Gastroesophageal sphincter (tissue), 4 donors: ENCODE measurements around the gene C3. TPM values are rescaled to one million over a fixed set of nuclear protein-coding genes. Genes with fewer than 3 reads are reported as not detected.

Experiments used
- ATAC-seq: fragments of 150-250 bp; one replicate; pipeline ENCODE4 v1.9.1; 2016; ENCODE audit warnings: mild to moderate bottlenecking, moderate library complexity
- H3K27ac ChIP-seq, 4 donors: fragments of 200-600 bp; sonication (generic) in 3 of 4; 1 replicate in 3 of 4; 2 replicates in 1 of 4; pipeline ENCODE4 v1.5.1; 2016 to 2019
- H3K27me3 ChIP-seq: fragments of 200-600 bp; sonication (generic); one replicate; pipeline ENCODE4 v1.5.1; 2019
- H3K36me3 ChIP-seq, 2 donors: fragments of 200-600 bp; sonication (generic); one replicate each; pipeline ENCODE4 v1.5.1; 2019; ENCODE audit warnings: control low read depth in 1 of 2
- H3K4me1 ChIP-seq, 3 donors: fragments of 200-600 bp; sonication (generic); 1 replicate in 2 of 3; 2 replicates in 1 of 3; pipeline ENCODE4 v1.5.1; 2016 to 2019; ENCODE audit warnings: control low read depth in 2 of 3
- H3K4me3 ChIP-seq, 2 donors: fragments of 200-600 bp; sonication (generic); one replicate each; pipeline ENCODE4 v1.5.1; 2019; ENCODE audit warnings: mild to moderate bottlenecking in 1 of 2, moderate library complexity in 1 of 2
- H3K9me3 ChIP-seq, 3 donors: fragments of 200-600 bp; sonication (generic); one replicate each; pipeline ENCODE4 v1.5.1; 2017 to 2019; ENCODE audit warnings: control low read depth in 2 of 3
- EP300 ChIP-seq: sonication (generic); formaldehyde crosslinking; IDR thresholded peaks from one replicate; pipeline ENCODE4 v1.6.1; 2017; ENCODE audit warnings: antibody characterized with exemption, mild to moderate bottlenecking
- POLR2A ChIP-seq, 2 donors: fragments of 450-650 bp; IDR thresholded peaks; one replicate each; pipeline ENCODE4 v1.6.1; 2017; ENCODE audit warnings: antibody characterized with exemption in 2 of 2, mild to moderate bottlenecking in 2 of 2, moderate library complexity in 1 of 2
- POLR2AphosphoS5 ChIP-seq: sonication (generic); formaldehyde crosslinking; IDR thresholded peaks from one replicate; pipeline ENCODE4 v1.6.1; 2017; ENCODE audit warnings: antibody characterized with exemption
- WGBS, 2 donors: methylation state at CpG; one replicate each; pipeline ENCODE4 v1.1.5; 2018; ENCODE audit warnings: low coverage in 1 of 2; 5-methylcytosine and 5-hydroxymethylcytosine counted together
- total RNA-seq, 4 donors: library from RNA; depleted of rRNA; stranded (reverse); fragments of >200 nt; gene quantifications; one replicate each; pipeline ENCODE4 v1.1.0, GENCODE V29; 2016
- TF ChIP-seq, protein P1 (sequence below), 4 experiments: fragments of 200-600 bp in 2 of 4; fragments of 450-650 bp in 2 of 4; sonication (generic) in 1 of 4; IDR thresholded peaks; one replicate each; pipeline ENCODE4 v1.5.1; 2017 to 2019; ENCODE audit warnings: antibody characterized with exemption in 4 of 4, mild to moderate bottlenecking in 2 of 4, moderate library complexity in 2 of 4

The C3 gene
- total RNA-seq, 4 donors from 2014 or later = 246 to 757 (median 594) TPM

DNA sequence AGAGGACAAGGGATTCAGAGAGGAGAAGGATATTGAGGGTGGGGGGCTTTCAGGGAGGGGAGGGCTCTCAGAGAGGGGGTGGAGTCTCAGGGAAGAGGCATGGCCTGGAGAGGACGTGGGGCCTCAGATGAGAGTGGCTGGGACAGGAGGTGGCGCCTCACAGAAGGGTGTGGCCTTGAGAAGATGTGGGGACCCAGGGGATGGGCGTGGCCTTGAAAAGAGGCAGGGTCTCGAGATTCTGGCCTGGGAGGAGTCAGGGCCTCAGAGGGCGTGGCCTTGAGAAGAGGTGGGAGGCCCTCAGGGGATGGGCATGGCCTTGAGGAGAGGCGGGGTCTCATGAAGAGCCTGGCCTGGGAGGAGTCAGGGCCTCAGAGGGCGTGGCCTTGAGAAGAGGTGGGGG lies 26.8 kb downstream of the C3 start:
- Histone ChIP-seq H3K9me3 (no peaks in the 10 kb centered on the region), H3K27ac (no peak overlapping the region), H3K4me1 (no peaks in the 10 kb centered on the region), H3K4me3 (no peak overlapping the region), H3K27me3 (peaks cover 50% of the 10 kb centered on the region), H3K36me3 (peaks cover 0 to 36% of the 10 kb centered on the region in 2 donors)
- WGBS, 2 donors = 75 to 79% methylated on average over 1 to 5 of the region's 7 CpGs
- ATAC-seq = no peak
- TF ChIP-seq POLR2AphosphoS5 = no peak
- no peak for TF ChIP-seq EP300
- no peak for TF ChIP-seq POLR2A (IDR thresholded peaks at IDR 0.05)
- TF ChIP-seq, protein P1, sequence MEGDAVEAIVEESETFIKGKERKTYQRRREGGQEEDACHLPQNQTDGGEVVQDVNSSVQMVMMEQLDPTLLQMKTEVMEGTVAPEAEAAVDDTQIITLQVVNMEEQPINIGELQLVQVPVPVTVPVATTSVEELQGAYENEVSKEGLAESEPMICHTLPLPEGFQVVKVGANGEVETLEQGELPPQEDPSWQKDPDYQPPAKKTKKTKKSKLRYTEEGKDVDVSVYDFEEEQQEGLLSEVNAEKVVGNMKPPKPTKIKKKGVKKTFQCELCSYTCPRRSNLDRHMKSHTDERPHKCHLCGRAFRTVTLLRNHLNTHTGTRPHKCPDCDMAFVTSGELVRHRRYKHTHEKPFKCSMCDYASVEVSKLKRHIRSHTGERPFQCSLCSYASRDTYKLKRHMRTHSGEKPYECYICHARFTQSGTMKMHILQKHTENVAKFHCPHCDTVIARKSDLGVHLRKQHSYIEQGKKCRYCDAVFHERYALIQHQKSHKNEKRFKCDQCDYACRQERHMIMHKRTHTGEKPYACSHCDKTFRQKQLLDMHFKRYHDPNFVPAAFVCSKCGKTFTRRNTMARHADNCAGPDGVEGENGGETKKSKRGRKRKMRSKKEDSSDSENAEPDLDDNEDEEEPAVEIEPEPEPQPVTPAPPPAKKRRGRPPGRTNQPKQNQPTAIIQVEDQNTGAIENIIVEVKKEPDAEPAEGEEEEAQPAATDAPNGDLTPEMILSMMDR (IDR thresholded peaks at IDR 0.05) = no peak

DNA sequence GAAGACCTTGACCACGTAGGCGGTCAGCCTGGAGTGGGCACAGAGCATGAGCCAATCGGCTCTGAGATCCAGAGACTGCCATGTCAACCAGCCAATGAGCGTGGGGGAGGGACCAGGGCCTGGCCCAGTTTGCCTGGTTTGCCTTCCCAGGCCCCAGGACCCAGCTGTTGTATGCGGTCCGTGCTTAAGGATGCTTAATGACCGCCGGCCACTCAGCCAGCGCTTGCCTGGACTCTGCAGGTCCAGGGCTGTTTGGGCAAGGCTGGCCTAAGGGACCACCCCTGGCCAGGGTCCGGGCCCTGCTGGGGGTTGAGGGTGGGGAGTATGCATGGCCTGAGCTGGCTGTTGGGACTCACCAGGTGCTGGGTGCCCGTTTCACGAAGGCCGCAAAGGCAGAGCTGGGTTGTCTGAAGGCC lies 27.4 kb downstream of the C3 start:
- H3K27me3 ChIP-seq = peaks cover 50% of the 10 kb centered on the region
- TF ChIP-seq, protein P1 (IDR thresholded peaks at IDR 0.05) = no peak
- no peak for TF ChIP-seq POLR2AphosphoS5
- TF ChIP-seq EP300 = no peak
- TF ChIP-seq POLR2A (IDR thresholded peaks at IDR 0.05) = no peak
- H3K36me3 ChIP-seq = peaks cover 0 to 36% of the 10 kb centered on the region in 2 donors
- no peak for ATAC-seq
- WGBS, 2 donors = 77% methylated on average over 7 of the region's 13 CpGs; no CpG with 5 or more reads in 1 of the 2 donors
- H3K4me1 ChIP-seq = no peaks in the 10 kb centered on the region
- H3K9me3 ChIP-seq = no peaks in the 10 kb centered on the region
- no peak overlapping the region for H3K4me3 ChIP-seq
- H3K27ac ChIP-seq = no peak overlapping the region

DNA sequence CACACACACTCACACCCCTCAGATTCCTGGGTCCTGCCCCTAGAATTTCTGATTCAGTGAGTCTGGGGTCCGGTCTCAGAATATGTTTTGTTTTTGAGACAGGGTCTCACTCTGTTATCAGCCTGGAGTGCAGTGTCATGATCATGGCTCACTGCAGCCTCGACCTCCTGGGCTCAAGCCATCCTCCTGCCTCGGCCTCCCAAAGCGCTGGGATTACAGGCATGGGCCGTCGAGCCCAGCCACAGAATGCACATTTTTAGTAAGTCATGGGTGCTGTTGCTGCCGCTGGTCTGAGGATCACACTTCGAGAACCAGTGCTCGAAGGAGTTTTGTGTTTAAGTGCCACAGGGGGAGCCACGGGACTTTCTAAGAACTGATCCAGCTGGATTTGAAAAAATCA lies 28.4 kb downstream of the C3 start:
- TF ChIP-seq EP300 (no peak), POLR2A (IDR thresholded peaks at IDR 0.05) (no peak), POLR2AphosphoS5 (no peak)
- TF ChIP-seq, protein P1 (IDR thresholded peaks at IDR 0.05) = no peak
- peaks cover 0 to 32% of the 10 kb centered on the region in 2 donors for H3K36me3 ChIP-seq
- no peak overlapping the region for H3K27ac ChIP-seq
- 90% methylated on average over 8 of the region's 10 CpGs; no CpG with 5 or more reads in 1 of the 2 donors for WGBS, 2 donors
- no peak for ATAC-seq
- H3K4me3 ChIP-seq = no peak overlapping the region
- no peaks in the 10 kb centered on the region for H3K4me1 ChIP-seq
- H3K9me3 ChIP-seq = no peaks in the 10 kb centered on the region
- peaks cover 44% of the 10 kb centered on the region for H3K27me3 ChIP-seq

DNA sequence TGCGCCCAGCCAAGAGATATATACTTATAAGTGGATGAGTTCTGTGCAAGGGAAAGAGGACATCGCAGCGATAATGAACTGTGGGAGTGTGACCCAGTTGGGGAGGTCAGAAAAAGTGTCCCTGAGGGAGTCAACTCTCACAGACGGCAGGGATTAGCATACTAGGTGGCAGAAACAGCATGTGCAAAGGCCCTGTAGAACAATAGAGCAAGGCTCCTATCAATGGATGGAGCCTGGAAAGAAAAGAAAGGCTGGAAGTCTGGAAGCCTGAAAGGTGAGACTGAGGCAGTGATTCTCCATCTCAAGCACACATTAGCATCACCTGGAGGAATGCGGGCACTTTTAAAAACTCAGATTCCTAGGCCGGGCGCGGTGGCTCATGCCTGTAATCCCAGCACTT lies 29.1 kb downstream of the C3 start:
- 85% methylated on average over 6 of the region's 8 CpGs; no CpG with 5 or more reads in 1 of the 2 donors for WGBS, 2 donors
- no peak for ATAC-seq

More for the DNA sequence above, 29.1 kb downstream of the C3 start:
- Histone ChIP-seq H3K36me3 (peaks cover 0 to 28% of the 10 kb centered on the region in 2 donors), H3K9me3 (no peaks in the 10 kb centered on the region), H3K4me1 (no peaks in the 10 kb centered on the region), H3K4me3 (no peak overlapping the region), H3K27me3 (peaks cover 37% of the 10 kb centered on the region), H3K27ac (no peak overlapping the region)
- TF ChIP-seq POLR2AphosphoS5 = no peak
- TF ChIP-seq EP300 = no peak
- TF ChIP-seq, protein P1 (IDR thresholded peaks at IDR 0.05) = no peak
